ENCODE data around the gene ZNF772.

The ZNF772 gene

DNA sequence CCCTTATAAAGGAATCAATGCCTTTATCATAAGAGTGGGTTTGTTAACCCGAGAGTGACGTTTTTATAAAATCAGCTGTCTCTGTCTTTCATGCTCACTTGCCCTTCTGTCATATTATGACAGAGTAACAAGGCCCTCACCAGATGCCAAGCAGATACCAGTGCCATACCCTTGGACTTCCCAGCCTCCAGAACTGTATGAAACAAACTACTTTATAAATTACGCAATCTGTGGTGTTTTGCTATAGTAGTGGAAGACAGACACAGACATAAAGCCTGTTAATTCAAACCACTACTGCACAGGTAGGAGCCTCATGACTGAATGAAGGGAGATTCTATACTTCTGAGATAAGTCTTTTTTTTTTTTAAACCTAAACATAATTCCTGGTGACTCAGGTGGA is 25.1 kb downstream of the ZNF772 start:
- no peak for DNase-seq (ENCODE audit: low read depth in 1 of 2, low spot score in 1 of 2)
- no peak overlapping the region for H3K4me3 ChIP-seq (replicated peaks; ENCODE audit: insufficient read depth, low read length)
- H3K27me3 ChIP-seq (ENCODE audit: insufficient read depth, poor library complexity, severe bottlenecking), result no peaks in the 10 kb centered on the region
- H3K27ac ChIP-seq (replicated peaks), result no peak overlapping the region
- no peak for TF ChIP-seq CTCF (IDR thresholded peaks at IDR 0.05; ENCODE audit: insufficient read depth, low read length)
- TF ChIP-seq SPI1 (IDR thresholded peaks at IDR 0.05; ENCODE audit: borderline replicate concordance, low read depth), result no peak
- TF ChIP-seq GABPA (IDR thresholded peaks at IDR 0.05; ENCODE audit: low read depth), result no peak
- no peak for TF ChIP-seq REST (IDR thresholded peaks at IDR 0.05; ENCODE audit: insufficient replicate concordance, low read depth)
- TF ChIP-seq POLR2AphosphoS5 (IDR thresholded peaks at IDR 0.05; ENCODE audit: low read depth), result no peak

DNA sequence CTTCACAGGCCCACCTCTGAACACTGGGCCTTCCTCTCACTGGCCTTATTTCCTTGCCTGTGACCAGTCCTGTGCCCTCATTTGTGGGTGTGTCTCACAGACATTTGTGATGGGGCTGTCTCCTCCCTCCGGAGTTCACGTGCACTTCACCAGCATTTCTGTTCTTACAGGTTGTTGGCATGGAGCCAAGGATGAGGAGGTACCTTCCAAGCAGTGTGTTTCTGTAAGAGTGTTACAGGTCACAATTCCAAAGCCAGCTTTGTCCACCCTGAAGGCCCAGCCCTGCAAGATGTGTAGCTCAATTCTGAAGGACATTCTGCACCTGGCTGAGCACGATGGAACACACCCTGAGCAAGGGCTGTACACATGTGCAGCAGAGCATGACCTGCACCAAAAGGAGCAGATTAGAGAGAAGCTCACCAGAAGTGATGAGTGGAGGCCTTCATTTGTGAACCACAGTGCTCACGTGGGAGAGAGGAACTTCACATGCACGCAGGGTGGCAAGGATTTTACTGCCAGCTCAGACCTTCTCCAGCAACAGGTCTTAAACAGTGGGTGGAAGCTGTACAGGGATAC is 34.2 kb downstream of the ZNF772 start:
- Histone ChIP-seq H3K27me3 (ENCODE audit: insufficient read depth, poor library complexity, severe bottlenecking) (no peaks in the 10 kb centered on the region), H3K27ac (replicated peaks) (no peak overlapping the region), H3K4me3 (replicated peaks; ENCODE audit: insufficient read depth, low read length) (no peak overlapping the region)
- TF ChIP-seq GABPA (IDR thresholded peaks at IDR 0.05; ENCODE audit: low read depth), result no peak
- TF ChIP-seq POLR2AphosphoS5 (IDR thresholded peaks at IDR 0.05; ENCODE audit: low read depth), result no peak
- no peak for TF ChIP-seq REST (IDR thresholded peaks at IDR 0.05; ENCODE audit: insufficient replicate concordance, low read depth)
- no peak for DNase-seq (ENCODE audit: low read depth in 1 of 2, low spot score in 1 of 2)

DNA sequence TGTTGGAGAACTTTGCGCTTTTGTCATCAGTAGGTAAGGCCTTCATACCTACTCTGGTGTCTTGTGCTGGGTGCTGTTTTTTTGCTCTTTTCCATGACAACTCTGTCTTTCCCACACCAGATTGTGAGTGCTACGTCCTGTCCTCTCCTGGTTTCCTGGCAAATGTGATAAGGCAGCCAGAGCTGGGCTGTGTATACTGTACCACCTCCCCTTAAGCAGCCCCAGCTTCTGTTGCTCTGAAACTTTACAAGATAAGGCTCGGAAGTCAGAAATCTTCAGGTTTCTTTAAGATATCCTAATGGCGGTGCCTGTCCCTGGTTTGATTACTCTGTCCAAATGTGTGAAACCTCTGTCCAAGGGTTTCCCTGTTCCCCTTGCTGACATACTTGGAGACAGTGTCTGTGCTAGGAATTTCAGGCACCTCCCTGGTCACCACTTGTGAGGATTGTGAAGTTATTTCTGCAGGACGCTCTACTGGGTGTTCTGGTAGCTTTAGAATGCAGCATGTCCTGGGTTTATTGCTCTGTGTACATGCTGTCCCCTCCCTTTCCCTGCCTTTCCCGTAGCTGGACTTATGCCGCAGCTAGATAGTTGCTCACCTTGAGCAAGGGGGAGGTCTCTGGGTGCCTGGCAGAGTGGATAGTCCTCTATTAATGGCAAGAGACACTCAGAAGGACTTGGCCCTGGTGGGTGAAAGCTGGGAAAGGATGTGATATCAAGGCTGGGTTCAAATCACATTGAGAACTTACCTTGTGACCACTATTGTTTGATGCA is 35.2 kb downstream of the ZNF772 start:
- no peak overlapping the region for H3K27ac ChIP-seq (replicated peaks)
- TF ChIP-seq SPI1 (IDR thresholded peaks at IDR 0.05; ENCODE audit: borderline replicate concordance, low read depth) (no peak), POLR2AphosphoS5 (IDR thresholded peaks at IDR 0.05; ENCODE audit: low read depth) (no peak), CTCF (IDR thresholded peaks at IDR 0.05; ENCODE audit: insufficient read depth, low read length) (no peak), REST (IDR thresholded peaks at IDR 0.05; ENCODE audit: insufficient replicate concordance, low read depth) (no peak), GABPA (IDR thresholded peaks at IDR 0.05; ENCODE audit: low read depth) (no peak)
- H3K27me3 ChIP-seq (ENCODE audit: insufficient read depth, poor library complexity, severe bottlenecking), result no peaks in the 10 kb centered on the region
- no peak for DNase-seq (ENCODE audit: low read depth in 1 of 2, low spot score in 1 of 2)
- H3K4me3 ChIP-seq (replicated peaks; ENCODE audit: insufficient read depth, low read length), result no peak overlapping the region

Measured in HL-60 (cell line).